Activated CD8-positive, alpha-beta T cell treated with anti-CD3 and anti-CD28 coated beads for 36 hours (primary cell): Measurements from ENCODE around the gene RABAC1. TPM values are rescaled to one million over a fixed set of nuclear protein-coding genes. Genes with fewer than 3 reads are reported as not detected.

Experiments
- ATAC-seq: fragments of 200-7000 bp; cut with Tn5 transposase; one replicate; pipeline ENCODE4 v1.10.0; 2021; ENCODE audit warnings: mild to moderate bottlenecking, moderate library complexity
- CTCF ChIA-PET: fragments of 350-600 bp; sonication (Branson Sonifier 250); formaldehyde crosslinking; loops from one replicate; lab custom pipeline; 2021; ENCODE audit warnings: antibody characterized with exemption; lab: Charles Lee
- POLR2A ChIA-PET: fragments of 350-600 bp; sonication (Branson Sonifier 250); formaldehyde crosslinking; loops from one replicate; lab custom pipeline; 2021; ENCODE audit warnings: antibody characterized with exemption; lab: Charles Lee
- DNase-seq: peaks from one replicate; pipeline ENCODE4 v3.0.0-alpha.2; 2020
- H3K27ac Mint-ChIP-seq: one replicate; pipeline ENCODE4 v1.8.0; 2021; ENCODE audit warnings: mild to moderate bottlenecking, mixed read lengths
- H3K27me3 Mint-ChIP-seq: one replicate; pipeline ENCODE4 v1.8.0; 2021; ENCODE audit warnings: mixed read lengths
- H3K36me3 Mint-ChIP-seq: one replicate; pipeline ENCODE4 v1.8.0; 2021; ENCODE audit warnings: low read depth, mixed read lengths
- H3K4me1 Mint-ChIP-seq: one replicate; pipeline ENCODE4 v1.8.0; 2021; ENCODE audit warnings: low read depth, mixed read lengths
- H3K4me3 Mint-ChIP-seq: one replicate; pipeline ENCODE4 v1.8.0; 2021; ENCODE audit warnings: mild to moderate bottlenecking, moderate library complexity, mixed read lengths
- H3K9me3 Mint-ChIP-seq: one replicate; pipeline ENCODE4 v1.8.0; 2021; ENCODE audit warnings: mixed read lengths
- CTCF ChIP-seq: fragments of 200-600 bp; IDR thresholded peaks from one replicate; pipeline ENCODE4 v1.8.0; 2022; ENCODE audit warnings: antibody characterized with exemption, mild to moderate bottlenecking
- intact Hi-C: fragments of 100-400 bp; cut with micrococcal nuclease; formaldehyde crosslinking; loops from one replicate; pipeline ENCODE4 v1.10.0; 2022
- total RNA-seq, 2 experiments: library from RNA; stranded (reverse); gene quantifications; one replicate each; pipeline ENCODE4 v1.2.3, GENCODE V29; 2021

RABAC1 gene
- total RNA-seq, 2 experiments from 2014 or later = 49.6 to 52.4 TPM

GRCh38 chr19:41958367-41959055 is 610 bp downstream of the RABAC1 start:
- TF ChIP-seq CTCF = no peak
- Mint-ChIP-seq H3K27me3 (no peaks in the 10 kb centered on the region), H3K4me1 (peaks cover 16% of the 10 kb centered on the region), H3K27ac (peak overlapping the region; percentile 78), H3K9me3 (no peaks in the 10 kb centered on the region), H3K4me3 (peak overlapping the region; percentile 82), H3K36me3 (peaks cover 1% of the 10 kb centered on the region)
- DNase-seq (peak; percentile 91), ATAC-seq (peak; percentile 75)
- CTCF ChIA-PET = interaction anchor here (0.8 to 4.6 kb wide), 14 partner anchors 11 to 164 kb away, joined by 3 to 33 read pairs (median 5); partner anchors contain the start of genes CD79A, CEACAM3, ERFL and RPS19
- POLR2A ChIA-PET = interaction anchor here (0.9 to 3.9 kb wide), 17 partner anchors 10 to 120 kb away, joined by 3 to 37 read pairs (median 4); partner anchors contain the start of genes ARHGEF1 and RPS19
- intact Hi-C loops = no loop called here

- ChIA-PET CTCF (interaction anchor here (0.6 to 4.6 kb wide), 13 partner anchors 10 to 164 kb away, joined by 3 to 33 read pairs (median 5); partner anchors contain the start of genes CD79A, CEACAM3 and RPS19), POLR2A (interaction anchor here (1.1 to 3.9 kb wide), 13 partner anchors 9 to 99 kb away, joined by 3 to 37 read pairs (median 7); partner anchors contain the start of genes ARHGEF1 and RPS19)
- peak overlapping the region; percentile 78 for H3K27ac Mint-ChIP-seq
- peak; percentile 27 for TF ChIP-seq CTCF
- H3K36me3 Mint-ChIP-seq = peaks cover 1% of the 10 kb centered on the region
- no peaks in the 10 kb centered on the region for H3K9me3 Mint-ChIP-seq
- H3K4me3 Mint-ChIP-seq = peak overlapping the region; percentile 82
- peak; percentile 50 for ATAC-seq
- no peaks in the 10 kb centered on the region for H3K27me3 Mint-ChIP-seq
- peaks cover 16% of the 10 kb centered on the region for H3K4me1 Mint-ChIP-seq
- intact Hi-C loops = no loop called here
- peak; percentile 62 for DNase-seq
Measured at GRCh38 chr19:41957838-41958366, 1.2 kb downstream of the RABAC1 start.

- peak overlapping the region; percentile 78 for H3K27ac Mint-ChIP-seq
- peaks cover 1% of the 10 kb centered on the region for H3K36me3 Mint-ChIP-seq
- DNase-seq = no peak
- no peak overlapping the region for H3K4me3 Mint-ChIP-seq
- no peaks in the 10 kb centered on the region for H3K27me3 Mint-ChIP-seq
- CTCF ChIA-PET = interaction anchor here (0.6 to 4.6 kb wide), 12 partner anchors 10 to 164 kb away, joined by 3 to 33 read pairs (median 4); partner anchors contain the start of genes CEACAM3, ERFL and RPS19
- H3K4me1 Mint-ChIP-seq = peaks cover 16% of the 10 kb centered on the region
- intact Hi-C loops = no loop called here
- no peak for ATAC-seq
- POLR2A ChIA-PET = interaction anchor here (0.6 to 3.9 kb wide), 12 partner anchors 8 to 97 kb away, joined by 3 to 37 read pairs (median 7); partner anchors contain the start of genes ARHGEF1 and RPS19
- peak; percentile 76 for TF ChIP-seq CTCF
- no peaks in the 10 kb centered on the region for H3K9me3 Mint-ChIP-seq
Measured at GRCh38 chr19:41957161-41957837, 1.8 kb downstream of the RABAC1 start.

GRCh38 chr19:41956621-41957020 is 2.5 kb downstream of the RABAC1 start:
- Mint-ChIP-seq H3K4me3 (no peak overlapping the region), H3K27ac (no peak overlapping the region), H3K27me3 (no peaks in the 10 kb centered on the region), H3K9me3 (no peaks in the 10 kb centered on the region), H3K36me3 (peaks cover 1% of the 10 kb centered on the region), H3K4me1 (peaks cover 18% of the 10 kb centered on the region)
- TF ChIP-seq CTCF = no peak
- CTCF ChIA-PET = interaction anchor here (0.8 to 4.6 kb wide), 8 partner anchors 9 to 163 kb away, joined by 3 to 33 read pairs (median 6); partner anchors contain the start of genes CEACAM3 and ERFL
- intact Hi-C loops = no loop called here
- POLR2A ChIA-PET = interaction anchor here (0.6 to 3.9 kb wide), 6 partner anchors 11 to 96 kb away, joined by 3 to 37 read pairs (median 3); partner anchors contain the start of gene RPS19
- DNase-seq (no peak), ATAC-seq (no peak)
